HG02943 (cell line): ENCODE measurements around the gene AKAP10.
"Not testable (repeated sequence)": the region's sequence is repeated elsewhere in the genome, so short reads cannot be mapped to it uniquely, and the experiment has no call there.

Experiments
- ATAC-seq: cut with Tn5 transposase; IDR thresholded peaks from one replicate; pipeline ENCODE4 v1.9.1; 2021; ENCODE audit warnings: mild to moderate bottlenecking, low read depth, moderate library complexity; ENCODE audit not compliant: unreplicated experiment

The AKAP10 gene

GRCh38 chr17:19874256-19874655 lies 103.4 kb downstream of the AKAP10 start:
- ATAC-seq, result no peak

GRCh38 chr17:19873346-19873745 lies 104.3 kb downstream of the AKAP10 start:
- no peak for ATAC-seq

GRCh38 chr17:19868079-19868395 lies 109.6 kb downstream of the AKAP10 start:
- no peak for ATAC-seq

GRCh38 chr17:19867329-19868078 lies 110.1 kb downstream of the AKAP10 start, which contains the start of gene ULK2:
ULK2 (minus strand) TSS chr17:19867936; CDS start chr17:19867417, 519 bp downstream.
- no peak for ATAC-seq

GRCh38 chr17:19867079-19867328 lies 110.6 kb downstream of the AKAP10 start:
- ATAC-seq, result no peak

- no peak for ATAC-seq
Measured at GRCh38 chr17:19865021-19865420, 112.6 kb downstream of the AKAP10 start.

GRCh38 chr17:19860647-19861177 lies 116.9 kb downstream of the AKAP10 start:
- ATAC-seq, result not testable (repeated sequence)

GRCh38 chr17:19857640-19858039 lies 120.0 kb downstream of the AKAP10 start:
- ATAC-seq, result no peak
